ENCODE measurements around the gene NTRK2. TPM values are rescaled to one million over a fixed set of nuclear protein-coding genes. Genes with fewer than 3 reads are reported as not detected.

The NTRK2 gene
- total RNA-seq, 1 experiment from 2014 or later = not detected

DNA sequence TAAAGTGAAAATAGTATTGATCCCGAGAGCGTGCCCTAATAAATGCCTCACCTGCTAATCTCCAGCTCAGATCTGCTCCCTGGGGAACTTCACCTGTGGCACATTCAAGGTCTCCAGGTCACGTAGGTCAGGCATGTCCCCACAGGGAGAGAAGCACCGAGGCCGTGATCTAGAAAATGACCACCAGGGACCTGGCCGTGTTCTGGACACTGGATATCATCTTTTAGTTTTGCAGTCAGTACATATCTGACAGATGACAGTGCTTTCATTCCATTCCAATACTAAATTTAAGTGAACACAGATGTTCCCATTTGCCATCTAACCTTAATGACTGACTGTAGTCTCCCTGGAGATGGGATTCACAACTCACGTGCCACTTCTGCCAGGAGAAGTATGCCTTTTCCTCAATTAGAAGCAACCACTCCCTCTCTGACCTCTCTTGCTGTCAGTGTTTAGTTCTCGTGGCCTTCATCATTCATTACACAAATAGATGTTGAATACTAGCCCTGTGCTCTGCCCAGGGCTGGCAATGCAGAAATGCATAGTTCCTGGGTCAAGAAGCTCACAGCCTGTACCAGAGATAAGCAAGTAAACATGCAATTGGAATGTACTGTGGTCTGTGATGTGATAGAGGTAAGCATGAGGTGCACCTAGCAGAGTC, 276.5 kb downstream of the NTRK2 start:
- Histone ChIP-seq H3K79me2 (ENCODE audit: insufficient read depth, low read length) (no peaks in the 10 kb centered on the region), H4K20me1 (ENCODE audit: insufficient read depth) (no peaks in the 10 kb centered on the region), H3K9ac (ENCODE audit: low read length) (no peak overlapping the region), H3K4me1 (ENCODE audit: control insufficient read depth in 1 of 2, insufficient read depth in 2 of 2, low read length in 2 of 2) (peaks cover 2 to 12% of the 10 kb centered on the region in 2 experiments; a peak in 3 of 4 replicates), H3K4me2 (ENCODE audit: low read length) (no peak overlapping the region), H3K36me3 (ENCODE audit: control insufficient read depth in 1 of 2, insufficient read depth in 2 of 2, low read length in 2 of 2) (no peaks in the 10 kb centered on the region), H3K27me3 (ENCODE audit: insufficient read depth, low read length) (no peaks in the 10 kb centered on the region), H2AFZ (ENCODE audit: low read depth, low read length, poor library complexity, severe bottlenecking) (no peak overlapping the region), H3K27ac (ENCODE audit: low read depth, low read length) (no peak overlapping the region), H3K9me3 (ENCODE audit: control insufficient read depth in 1 of 2, insufficient read depth in 1 of 2, low read depth in 1 of 2, low read length in 2 of 2) (no peaks in the 10 kb centered on the region), H3K9me2 (ENCODE audit: insufficient read depth) (no peaks in the 10 kb centered on the region), H3K4me3 (replicated peaks in 1 of 2; ENCODE audit: low read depth in 1 of 2, low read length in 2 of 2) (no peak overlapping the region)
- TF ChIP-seq RAD21 (IDR thresholded peaks at IDR 0.05; ENCODE audit: low read depth) (no peak), EZH2phosphoT487 (IDR thresholded peaks at IDR 0.05; ENCODE audit: borderline replicate concordance) (no peak), ZNF274 (IDR thresholded peaks at IDR 0.05; ENCODE audit: low read depth, low read length) (no peak), JUND (IDR thresholded peaks at IDR 0.05) (no peak), EZH2 (IDR thresholded peaks at IDR 0.05) (no peak), FOSL1 (IDR thresholded peaks at IDR 0.05; ENCODE audit: low read depth) (no peak)
- TF ChIP-seq, protein P1, sequence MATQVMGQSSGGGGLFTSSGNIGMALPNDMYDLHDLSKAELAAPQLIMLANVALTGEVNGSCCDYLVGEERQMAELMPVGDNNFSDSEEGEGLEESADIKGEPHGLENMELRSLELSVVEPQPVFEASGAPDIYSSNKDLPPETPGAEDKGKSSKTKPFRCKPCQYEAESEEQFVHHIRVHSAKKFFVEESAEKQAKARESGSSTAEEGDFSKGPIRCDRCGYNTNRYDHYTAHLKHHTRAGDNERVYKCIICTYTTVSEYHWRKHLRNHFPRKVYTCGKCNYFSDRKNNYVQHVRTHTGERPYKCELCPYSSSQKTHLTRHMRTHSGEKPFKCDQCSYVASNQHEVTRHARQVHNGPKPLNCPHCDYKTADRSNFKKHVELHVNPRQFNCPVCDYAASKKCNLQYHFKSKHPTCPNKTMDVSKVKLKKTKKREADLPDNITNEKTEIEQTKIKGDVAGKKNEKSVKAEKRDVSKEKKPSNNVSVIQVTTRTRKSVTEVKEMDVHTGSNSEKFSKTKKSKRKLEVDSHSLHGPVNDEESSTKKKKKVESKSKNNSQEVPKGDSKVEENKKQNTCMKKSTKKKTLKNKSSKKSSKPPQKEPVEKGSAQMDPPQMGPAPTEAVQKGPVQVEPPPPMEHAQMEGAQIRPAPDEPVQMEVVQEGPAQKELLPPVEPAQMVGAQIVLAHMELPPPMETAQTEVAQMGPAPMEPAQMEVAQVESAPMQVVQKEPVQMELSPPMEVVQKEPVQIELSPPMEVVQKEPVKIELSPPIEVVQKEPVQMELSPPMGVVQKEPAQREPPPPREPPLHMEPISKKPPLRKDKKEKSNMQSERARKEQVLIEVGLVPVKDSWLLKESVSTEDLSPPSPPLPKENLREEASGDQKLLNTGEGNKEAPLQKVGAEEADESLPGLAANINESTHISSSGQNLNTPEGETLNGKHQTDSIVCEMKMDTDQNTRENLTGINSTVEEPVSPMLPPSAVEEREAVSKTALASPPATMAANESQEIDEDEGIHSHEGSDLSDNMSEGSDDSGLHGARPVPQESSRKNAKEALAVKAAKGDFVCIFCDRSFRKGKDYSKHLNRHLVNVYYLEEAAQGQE (IDR thresholded peaks at IDR 0.05; ENCODE audit: low read depth) = no peak
- TF ChIP-seq, protein P2, sequence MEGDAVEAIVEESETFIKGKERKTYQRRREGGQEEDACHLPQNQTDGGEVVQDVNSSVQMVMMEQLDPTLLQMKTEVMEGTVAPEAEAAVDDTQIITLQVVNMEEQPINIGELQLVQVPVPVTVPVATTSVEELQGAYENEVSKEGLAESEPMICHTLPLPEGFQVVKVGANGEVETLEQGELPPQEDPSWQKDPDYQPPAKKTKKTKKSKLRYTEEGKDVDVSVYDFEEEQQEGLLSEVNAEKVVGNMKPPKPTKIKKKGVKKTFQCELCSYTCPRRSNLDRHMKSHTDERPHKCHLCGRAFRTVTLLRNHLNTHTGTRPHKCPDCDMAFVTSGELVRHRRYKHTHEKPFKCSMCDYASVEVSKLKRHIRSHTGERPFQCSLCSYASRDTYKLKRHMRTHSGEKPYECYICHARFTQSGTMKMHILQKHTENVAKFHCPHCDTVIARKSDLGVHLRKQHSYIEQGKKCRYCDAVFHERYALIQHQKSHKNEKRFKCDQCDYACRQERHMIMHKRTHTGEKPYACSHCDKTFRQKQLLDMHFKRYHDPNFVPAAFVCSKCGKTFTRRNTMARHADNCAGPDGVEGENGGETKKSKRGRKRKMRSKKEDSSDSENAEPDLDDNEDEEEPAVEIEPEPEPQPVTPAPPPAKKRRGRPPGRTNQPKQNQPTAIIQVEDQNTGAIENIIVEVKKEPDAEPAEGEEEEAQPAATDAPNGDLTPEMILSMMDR (IDR thresholded peaks at IDR 0.05 in 2 of 3, conservative IDR thresholded peaks at IDR 0.05 in 1 of 3; ENCODE audit: borderline replicate concordance in 1 of 3, insufficient read depth in 1 of 3, low read depth in 2 of 3, low read length in 2 of 3) = no peak
- TF ChIP-seq, protein P3, sequence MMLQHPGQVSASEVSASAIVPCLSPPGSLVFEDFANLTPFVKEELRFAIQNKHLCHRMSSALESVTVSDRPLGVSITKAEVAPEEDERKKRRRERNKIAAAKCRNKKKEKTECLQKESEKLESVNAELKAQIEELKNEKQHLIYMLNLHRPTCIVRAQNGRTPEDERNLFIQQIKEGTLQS (IDR thresholded peaks at IDR 0.05) = no peak
- ChIA-PET CTCF (no interaction called here), POLR2A (no interaction called here), RAD21 (ENCODE audit: low non-redundant PET in 1 of 2, low total read pairs in 2 of 2, uncharacterized antibody in 2 of 2, unreplicated experiment in 2 of 2) (no interaction called here)
- ATAC-seq = no peak
- DNase-seq (ENCODE audit: low read depth, low spot score) = no peak
- no TSS peak for BruUV-seq (replicated peaks)
- intact Hi-C loops (cut with micrococcal nuclease) = no loop called here

Data from HCT116 (cell line).